OCI-M2 (cell line): ENCODE data around the gene UGT1A4.
"Not testable (repeated sequence)": the region's sequence is repeated elsewhere in the genome, so short reads cannot be mapped to it uniquely, and the experiment has no call there.

ENCODE experiments used
- DNase-seq: peaks from one replicate; lab custom pipeline; 2025; ENCODE audit not compliant: unreplicated experiment; lab: John Stamatoyannopoulos, UW

Gene UGT1A4

DNA sequence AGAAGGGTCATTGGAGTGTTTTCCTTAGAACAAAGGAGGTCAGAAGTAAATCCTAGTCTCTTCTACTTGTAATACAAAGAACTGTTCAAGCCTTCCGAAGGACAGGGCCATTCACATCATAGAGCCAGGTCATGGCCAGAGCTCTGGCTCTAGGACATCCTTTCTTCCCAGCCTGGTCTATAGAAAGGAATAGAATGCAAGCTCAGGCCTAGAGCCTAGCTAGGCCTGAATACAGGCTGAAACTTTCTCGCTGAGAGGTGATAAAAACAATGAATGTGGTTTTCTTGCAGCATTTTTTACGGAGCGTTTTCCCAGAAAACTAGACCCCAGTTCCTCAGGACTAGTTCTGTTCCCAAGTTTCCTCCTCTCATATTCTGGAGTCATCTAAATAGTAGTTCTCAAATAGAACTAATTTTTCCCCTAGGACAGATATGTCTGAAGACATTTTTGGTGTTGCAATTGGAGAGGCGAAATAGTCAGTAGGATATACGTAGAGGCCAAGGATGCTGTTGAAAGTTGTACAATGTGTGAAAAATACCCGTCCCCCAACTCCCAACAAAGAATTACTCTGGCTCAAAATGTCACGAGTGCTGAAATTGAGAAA is 19.0 kb upstream of the UGT1A4 start:
- DNase-seq = no peak

DNA sequence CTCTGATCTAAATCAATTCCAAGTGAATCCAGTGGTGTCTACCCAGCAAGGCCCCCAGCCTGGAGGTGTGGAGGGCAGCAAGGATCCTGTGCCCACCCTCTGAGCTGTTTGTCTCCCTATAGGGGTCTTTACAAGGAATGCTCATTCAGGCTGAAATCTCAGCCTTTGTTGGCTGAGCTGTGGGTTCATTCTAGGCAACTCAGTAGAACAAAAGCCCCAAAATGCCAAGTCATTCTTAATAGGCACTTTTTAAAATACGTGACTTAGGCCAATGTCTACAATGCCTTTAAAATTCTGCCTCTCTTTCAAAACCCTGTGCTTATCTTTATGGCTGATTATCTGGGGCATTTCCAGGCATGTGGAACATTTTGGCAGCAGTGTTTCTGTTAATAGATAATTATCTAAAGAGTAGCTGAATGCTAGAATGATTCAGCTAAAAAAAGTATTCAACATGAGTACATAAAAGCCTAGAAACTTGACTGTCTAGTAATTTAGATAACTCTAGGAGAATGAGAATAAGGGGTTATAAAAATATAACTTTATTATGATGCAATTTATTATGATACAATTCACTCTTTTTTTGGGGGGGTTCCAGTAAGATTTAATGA is 18.4 kb upstream of the UGT1A4 start:
- DNase-seq = no peak

DNA sequence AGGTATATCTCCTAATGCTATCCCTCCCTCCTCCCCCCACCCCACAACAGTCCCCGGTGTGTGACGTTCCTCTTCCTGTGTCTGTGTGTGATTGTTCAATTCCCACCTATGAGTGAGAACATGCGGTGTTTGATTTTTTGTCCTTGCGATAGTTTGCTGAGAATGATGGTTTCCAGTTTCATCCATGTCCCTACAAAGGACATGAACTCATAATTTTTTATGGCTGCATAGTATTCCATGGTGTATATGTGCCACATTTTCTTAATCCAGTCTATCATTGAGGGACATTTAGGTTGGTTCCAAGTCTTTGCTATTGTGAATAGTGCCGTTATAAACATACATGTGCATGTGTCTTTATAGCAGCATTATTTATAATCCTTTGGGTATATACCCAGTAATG is 17.7 kb upstream of the UGT1A4 start:
- DNase-seq = not testable (repeated sequence)

DNA sequence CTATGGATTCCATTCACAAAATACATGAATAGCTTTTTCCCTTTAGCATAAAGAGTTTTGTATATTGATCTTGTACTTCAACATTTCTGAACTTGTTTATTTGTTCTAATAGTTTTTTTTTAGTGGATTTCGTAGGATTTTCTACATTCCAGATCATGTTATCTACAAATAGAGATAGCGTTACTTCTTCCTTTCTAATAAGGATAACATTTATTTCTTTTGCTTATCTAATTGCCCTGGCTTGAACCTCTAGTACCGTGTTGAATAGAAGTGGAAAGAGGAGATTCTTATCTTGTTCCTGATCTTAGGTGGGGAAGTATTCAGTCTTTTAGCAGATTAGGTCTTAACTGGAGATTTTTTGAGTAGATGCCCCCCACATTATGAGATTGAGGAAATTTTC is 16.3 kb upstream of the UGT1A4 start:
- DNase-seq = no peak

DNA sequence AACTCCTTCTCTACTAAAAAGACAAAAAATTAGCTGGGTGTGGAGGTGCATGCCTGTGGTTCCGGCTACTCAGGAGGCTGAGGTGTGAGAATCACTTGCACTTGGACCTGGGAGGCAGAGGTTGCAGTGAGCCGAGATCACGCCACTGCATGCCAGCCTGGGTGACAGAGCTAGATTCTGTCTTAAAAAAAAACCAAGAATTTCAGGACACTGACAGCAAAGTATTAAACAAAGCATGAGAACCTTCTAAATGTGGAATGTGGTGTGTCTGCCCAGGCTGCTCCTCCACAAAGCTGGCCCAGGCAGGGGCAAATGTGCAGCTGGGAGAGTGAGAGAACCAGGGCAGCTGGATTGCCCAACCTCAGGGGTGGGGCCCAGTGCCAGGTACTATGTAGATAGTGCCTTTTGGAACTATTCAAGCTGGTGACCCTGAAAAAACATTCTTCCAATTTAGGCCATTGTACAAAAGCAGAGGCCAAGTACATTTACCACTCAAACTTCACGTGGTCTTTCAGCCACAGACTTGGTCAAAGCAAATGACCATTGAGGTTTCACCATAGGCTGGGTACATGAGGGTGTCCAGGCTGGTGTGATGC is 12.5 kb upstream of the UGT1A4 start:
- no peak for DNase-seq

DNA sequence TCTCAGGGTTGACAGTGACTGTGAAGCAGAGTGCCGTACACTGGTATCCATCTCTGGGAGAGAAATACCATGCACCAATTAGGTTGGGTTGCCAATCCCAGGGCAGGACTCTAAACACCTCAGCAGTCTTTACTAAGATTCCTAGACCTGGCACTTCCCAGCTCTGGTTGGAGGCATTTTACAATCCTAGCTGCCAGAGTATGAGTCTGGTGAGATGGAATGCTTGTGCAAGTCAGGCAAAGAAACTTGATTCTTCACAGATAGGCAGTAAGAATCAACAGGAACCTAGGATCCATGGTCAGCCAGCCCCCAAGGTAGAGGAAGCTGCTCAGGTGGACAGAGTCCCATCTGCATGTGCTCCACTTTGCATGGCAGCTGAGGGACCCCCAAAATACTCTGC is 11.8 kb upstream of the UGT1A4 start:
- DNase-seq = no peak

DNA sequence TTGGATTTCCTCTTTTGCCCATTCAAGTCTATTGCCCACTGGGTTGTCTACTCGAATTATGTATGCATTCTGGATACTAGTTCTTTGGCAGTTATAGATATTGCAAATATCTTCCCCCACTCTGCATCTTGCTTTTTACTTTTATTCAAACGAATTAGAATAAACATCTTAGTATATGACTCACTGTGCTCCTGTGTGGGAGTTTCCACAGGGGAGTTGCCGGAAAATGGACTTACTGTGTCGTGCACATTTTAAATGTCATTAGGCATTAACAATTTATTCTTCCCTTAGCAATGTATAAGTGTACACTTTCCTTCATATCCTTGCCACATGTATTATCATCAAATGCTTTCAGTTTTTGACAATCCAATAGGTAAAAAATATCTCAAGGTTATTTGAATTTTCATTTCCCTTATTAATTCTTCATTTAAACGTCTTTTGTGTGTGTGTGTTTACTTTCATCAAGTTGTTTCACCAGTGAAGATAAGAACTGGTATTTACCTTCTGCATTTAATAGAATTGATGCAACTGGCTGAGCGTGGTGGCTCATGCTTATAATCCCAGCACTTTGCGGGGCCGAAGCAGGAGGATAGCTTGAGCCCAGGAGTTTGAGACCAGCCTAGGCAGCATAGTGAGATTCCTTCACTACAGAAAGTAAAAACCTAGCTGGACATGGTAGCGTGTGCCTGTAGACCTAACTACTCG is 10.4 kb upstream of the UGT1A4 start:
- no peak for DNase-seq

DNA sequence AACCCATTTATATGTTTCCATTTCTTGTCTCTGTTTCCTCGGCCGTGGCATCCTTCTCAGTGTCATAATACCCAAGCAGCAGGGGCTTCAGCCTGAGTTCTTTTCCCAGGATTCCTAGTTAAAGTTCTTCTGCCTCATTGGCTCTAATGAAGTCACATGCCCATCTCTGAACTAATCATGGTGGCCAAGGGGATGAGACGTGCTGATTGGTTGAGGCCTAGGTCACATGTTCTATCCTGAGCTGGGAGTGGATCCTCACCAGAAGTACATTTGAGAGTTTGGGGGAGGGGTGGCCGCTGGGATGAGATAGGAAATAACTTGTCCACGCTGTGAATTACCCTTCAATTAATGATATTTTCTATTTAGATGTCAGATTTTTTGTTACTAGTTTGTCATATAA is 9.6 kb upstream of the UGT1A4 start:
- no peak for DNase-seq

DNA sequence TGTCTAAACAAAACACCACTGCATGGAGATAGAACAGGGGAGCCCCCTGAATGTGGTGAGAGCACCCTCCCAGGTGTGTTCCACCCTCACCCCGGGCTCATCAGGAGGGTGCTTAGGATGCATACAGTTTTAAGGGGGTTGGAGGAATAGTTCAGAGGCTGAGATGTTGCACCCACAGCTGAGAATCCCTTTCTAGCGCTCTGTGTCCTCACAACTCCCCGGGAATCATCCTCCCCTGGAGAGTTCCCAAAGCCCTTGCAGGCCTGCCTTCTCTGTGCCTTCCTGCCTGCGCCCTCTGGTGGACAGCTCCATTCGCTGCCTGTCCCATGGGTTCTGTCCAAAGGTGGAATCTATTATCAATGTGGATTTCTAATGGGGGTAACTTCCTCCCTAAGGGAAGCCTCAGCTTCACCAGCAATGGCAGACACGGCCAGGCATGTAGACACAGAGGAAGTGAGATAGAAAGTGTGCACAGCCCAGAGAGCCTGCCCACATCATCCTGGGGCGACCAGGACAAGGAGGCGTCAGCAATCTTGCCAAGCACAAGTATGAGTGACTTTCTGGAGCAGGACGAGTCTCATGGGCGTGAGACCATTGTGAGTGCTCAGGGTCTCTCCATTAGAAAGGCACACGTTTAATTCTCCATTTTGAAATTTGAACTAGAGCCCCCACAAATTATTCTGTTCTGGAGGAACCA is 7.1 kb upstream of the UGT1A4 start:
- DNase-seq = no peak

DNA sequence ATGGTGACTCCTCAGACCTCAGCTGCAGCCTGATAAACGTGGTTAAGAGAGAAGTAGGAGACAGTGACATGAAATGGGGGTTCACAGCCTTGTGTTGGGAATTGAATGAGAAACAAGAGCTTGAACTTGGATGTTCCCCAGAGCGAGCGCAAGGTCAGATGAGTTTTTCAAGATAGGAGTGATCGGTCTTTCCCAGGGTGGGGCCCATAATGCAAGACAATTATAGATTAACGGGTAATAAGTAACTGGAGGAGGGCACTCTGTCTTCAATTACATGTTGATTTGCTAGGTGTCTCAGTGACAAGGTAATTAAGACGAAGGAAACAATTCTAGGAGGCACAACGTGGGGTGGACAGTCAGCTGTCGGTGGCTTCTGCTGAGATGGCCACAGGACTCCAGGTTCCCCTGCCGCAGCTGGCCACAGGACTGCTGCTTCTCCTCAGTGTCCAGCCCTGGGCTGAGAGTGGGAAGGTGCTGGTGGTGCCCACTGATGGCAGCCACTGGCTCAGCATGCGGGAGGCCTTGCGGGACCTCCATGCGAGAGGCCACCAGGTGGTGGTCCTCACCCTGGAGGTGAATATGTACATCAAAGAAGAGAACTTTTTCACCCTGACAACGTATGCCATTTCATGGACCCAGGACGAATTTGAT is 5.8 kb upstream of the UGT1A4 start, which contains the start of gene UGT1A5:
TSS of gene UGT1A5 (plus strand) at position 297 of the 651 bp plus-strand sequence. CDS start at position 382, 85 bp downstream.
- no peak for DNase-seq

DNA sequence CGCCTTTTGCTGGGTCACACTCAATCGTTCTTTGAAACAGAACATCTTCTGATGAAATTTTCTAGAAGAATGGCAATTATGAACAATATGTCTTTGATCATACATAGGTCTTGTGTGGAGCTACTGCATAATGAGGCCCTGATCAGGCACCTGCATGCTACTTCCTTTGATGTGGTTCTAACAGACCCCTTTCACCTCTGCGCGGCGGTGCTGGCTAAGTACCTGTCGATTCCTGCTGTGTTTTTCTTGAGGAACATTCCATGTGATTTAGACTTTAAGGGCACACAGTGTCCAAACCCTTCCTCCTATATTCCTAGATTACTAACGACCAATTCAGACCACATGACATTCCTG is 5.3 kb upstream of the UGT1A4 start:
- DNase-seq = no peak

DNA sequence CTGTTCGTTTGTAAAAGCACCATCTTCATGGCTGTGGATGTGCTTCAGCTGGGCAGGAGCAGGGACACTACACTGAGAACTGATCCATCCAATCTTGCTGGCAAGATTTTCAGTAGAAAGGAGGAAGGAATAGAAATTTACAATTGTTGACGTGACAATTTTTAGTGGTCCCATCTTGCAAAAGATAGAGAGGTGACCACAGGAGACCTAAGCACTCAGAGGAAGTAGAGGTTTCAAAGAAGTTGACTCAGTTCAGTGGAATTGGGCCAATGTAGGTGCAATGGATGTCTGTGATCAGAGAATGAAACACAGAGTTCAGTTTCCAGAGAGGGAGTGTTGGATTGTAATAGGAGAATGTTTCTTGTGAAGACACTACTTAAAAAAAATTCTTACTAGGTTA is 4.4 kb upstream of the UGT1A4 start:
- no peak for DNase-seq

DNA sequence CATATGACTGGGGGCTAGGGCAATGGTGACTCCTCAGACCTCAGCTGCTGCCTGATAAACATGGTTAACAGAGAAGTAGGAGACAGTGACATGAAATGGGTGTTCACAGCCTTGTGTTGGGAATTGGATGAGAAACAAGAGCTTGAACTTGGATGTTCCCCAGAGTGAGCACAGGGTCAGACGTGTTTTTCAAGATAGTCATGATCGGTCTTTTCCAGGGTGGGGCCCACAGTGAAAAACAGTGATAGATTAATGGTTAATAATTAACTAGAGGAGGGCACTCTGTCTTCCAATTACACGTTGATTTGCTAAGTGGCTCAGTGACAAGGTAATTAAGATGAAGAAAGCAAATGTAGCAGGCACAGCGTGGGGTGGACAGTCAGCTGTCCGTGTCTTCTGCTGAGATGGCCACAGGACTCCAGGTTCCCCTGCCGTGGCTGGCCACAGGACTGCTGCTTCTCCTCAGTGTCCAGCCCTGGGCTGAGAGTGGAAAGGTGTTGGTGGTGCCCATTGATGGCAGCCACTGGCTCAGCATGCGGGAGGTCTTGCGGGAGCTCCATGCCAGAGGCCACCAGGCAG is 10.3 kb downstream of the UGT1A4 start, which contains the start of gene UGT1A3:
TSS of gene UGT1A3 (plus strand) at position 320 of the 579 bp plus-strand sequence. CDS start at position 405, 85 bp downstream.
- no peak for DNase-seq

DNA sequence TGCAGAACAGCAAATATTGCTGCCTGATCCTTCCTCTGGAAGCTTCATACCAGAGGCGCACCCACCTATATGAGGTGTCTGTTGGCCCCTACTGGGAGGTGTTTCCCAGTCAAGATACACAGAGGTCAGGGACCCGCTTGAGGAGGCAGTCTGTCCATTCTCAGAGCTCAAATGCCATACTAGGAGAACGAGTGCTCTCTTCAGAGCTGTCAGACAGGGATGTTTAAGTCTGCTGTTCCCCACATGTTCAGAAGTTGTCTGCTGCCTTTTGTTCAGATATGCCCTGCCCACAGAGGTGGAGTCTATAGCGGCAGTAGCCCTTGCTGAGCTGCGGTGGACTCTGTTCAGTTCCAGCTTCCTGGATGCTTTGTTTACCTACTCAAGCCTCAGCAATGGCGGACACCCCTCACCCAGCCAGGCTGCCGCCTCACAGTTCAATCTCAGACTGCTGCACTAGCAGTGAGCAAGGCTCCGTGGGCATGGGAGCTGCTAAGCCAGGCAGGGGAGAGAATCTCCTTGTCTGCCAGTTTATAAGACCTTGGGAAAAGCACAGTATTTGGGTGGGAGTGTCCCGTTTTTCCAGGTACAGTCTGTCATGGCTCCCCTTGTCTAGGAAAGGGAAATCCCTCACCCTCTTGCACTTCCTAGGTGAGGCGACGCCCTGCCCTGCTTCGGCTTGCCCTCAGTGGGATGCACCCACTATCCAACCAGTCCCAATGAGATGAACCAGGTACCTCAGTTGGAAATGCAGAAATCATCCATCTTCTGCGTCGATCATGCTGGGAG is 18.5 kb downstream of the UGT1A4 start:
- DNase-seq = not testable (repeated sequence)

DNA sequence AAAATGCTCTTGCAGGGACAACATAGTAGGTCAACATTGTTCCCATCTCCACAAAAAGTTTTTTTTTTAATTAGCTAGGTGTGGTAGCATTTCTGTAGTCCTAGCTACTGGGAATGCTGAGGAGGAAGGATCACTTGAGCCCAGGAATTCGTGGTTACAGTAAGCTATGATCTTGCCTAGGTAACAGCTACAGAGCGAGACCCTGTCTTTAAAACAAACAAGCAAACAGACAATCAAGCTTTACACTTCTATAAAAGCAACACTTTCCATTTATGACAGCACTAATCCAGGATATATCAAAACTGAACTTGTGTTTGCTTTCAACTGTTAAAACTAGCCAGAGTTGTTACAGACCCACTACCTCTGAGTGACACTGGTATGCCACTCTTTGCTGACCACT is 22.3 kb downstream of the UGT1A4 start:
- DNase-seq = no peak

DNA sequence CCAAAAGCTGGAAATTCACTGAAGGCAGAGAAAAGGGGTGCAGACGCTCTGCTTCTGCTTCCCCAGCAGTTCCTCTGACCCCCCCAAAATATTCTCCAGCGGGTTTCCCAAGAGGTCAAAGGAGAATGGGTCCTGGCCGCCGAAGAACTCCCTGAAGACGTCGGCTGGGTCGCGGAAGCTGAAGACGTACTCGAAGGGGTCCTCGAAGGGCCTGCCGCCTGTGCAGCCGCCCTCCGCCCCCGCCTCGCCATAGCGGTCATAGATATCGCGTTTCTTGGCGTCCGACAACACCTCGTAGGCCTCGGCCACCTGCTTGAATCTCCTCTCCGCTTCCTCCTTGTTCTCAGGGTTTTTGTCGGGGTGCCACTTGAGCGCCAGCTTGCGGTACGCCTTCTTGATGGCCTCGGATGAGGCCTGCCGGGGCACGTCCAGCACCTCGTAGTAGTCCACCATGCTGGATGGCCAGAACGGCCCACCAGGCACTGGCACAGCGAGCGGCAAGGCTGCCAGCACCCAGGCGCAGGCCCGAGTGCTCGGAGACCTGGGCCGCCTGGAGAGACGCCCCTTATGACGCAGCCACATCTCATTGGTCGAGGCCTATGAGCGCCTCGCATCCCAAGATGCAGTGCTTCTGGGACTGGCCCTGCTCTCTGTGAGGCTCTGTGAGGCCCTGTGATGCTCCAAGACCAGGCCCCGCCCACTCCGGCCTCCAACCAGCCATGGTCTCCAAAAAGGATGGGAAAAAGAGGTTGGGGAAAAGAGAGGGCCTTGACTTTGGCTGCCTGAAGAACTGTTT is 25.1 kb downstream of the UGT1A4 start:
- no peak for DNase-seq

DNA sequence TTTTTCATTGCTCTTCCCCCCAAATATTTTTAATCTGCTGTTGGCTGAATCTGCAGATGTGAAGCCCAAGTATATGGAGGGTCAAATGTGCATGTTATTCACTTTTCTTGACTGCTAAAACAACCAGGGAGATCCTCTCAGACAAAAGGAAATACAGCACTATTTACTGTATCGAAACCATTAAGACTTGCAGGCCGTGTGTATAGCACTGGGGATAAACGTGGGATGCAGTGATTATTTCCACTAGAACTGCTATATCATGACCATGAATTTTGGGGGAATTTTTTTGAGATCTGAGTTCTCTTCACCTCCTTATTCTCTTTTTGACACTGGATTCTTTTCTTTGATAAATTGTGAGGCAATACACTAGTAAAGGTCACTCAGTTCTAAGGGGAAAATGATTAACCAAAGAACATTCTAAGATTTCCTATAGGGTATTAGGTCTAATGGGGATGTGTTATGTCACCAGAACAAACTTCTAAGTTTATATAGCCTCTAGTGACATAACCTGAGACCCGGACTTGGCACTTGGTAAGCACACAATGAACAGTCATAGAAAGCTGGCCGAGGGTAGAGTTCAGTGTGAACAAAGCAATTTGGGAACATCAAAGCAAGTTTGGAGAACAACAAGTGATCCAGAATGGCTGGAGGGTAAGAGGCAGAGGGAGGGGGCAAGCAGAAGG is 26.7 kb downstream of the UGT1A4 start:
- DNase-seq = no peak

DNA sequence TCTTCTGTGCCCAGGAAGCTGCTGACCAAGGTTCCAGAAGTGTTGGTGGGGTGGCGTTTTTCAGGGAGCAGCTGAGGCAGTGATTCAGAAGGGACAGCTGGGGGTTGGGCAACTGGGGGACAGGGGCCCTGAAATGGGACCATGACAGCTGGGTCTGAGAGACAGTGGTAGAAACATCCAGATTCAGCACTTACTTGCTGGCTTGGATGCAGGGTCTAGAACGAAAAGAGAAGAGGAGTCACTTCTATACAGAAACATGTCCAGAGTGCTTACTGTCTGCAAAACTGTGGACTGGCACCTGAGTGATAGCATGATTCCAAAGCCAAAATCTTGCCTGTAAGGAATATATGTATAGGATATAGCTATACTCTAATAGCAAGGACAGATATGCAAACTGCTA is 27.3 kb downstream of the UGT1A4 start:
- DNase-seq = not testable (repeated sequence)
